ENCODE data around the gene H2BK1.
A peak's percentile ranks its signal among the peaks of the same experiment; 100 is the strongest.

Gene H2BK1

GRCh38 chr7:151231080-151231479 is 20.8 kb upstream of the H2BK1 start:
- DNase-seq = no peak

- no peak for DNase-seq
Observed at GRCh38 chr7:151229249-151229648, 19.0 kb upstream of the H2BK1 start.

- no peak for DNase-seq
Observed at GRCh38 chr7:151228024-151228866, 18.0 kb upstream of the H2BK1 start.

GRCh38 chr7:151226875-151227782 is 16.8 kb upstream of the H2BK1 start, which contains the start of gene ABCF2:
Gene ABCF2 (minus strand): TSS chr7:151227205. CDS start chr7:151226458, 747 bp downstream.
- peak; percentile 72 for DNase-seq

GRCh38 chr7:151226560-151226874 is 16.2 kb upstream of the H2BK1 start:
- DNase-seq = no peak

GRCh38 chr7:151225948-151226510 is 15.7 kb upstream of the H2BK1 start:
- peak; percentile 0 for DNase-seq

GRCh38 chr7:151223728-151224127 is 13.4 kb upstream of the H2BK1 start:
- DNase-seq = no peak

- no peak for DNase-seq
Observed at GRCh38 chr7:151218170-151218569, 7.9 kb upstream of the H2BK1 start.

GRCh38 chr7:151215396-151215795 is 5.1 kb upstream of the H2BK1 start:
- DNase-seq = no peak

- no peak for DNase-seq
Observed at GRCh38 chr7:151213826-151214225, 3.5 kb upstream of the H2BK1 start.

GRCh38 chr7:151212626-151213025 is 2.3 kb upstream of the H2BK1 start:
- DNase-seq = no peak

GRCh38 chr7:151211155-151211772 is 976 bp upstream of the H2BK1 start:
- DNase-seq = no peak

GRCh38 chr7:151209588-151209987 is 700 bp downstream of the H2BK1 start:
- no peak for DNase-seq

- no peak for DNase-seq
Observed at GRCh38 chr7:151208253-151208862, 1.9 kb downstream of the H2BK1 start.

- no peak for DNase-seq
Observed at GRCh38 chr7:151207804-151208203, 2.5 kb downstream of the H2BK1 start.

GRCh38 chr7:151207315-151207714 is 3.0 kb downstream of the H2BK1 start:
- DNase-seq = no peak

GRCh38 chr7:151206914-151207313 is 3.4 kb downstream of the H2BK1 start:
- no peak for DNase-seq

GRCh38 chr7:151205730-151206129 is 4.6 kb downstream of the H2BK1 start:
- DNase-seq = no peak

- no peak for DNase-seq
Observed at GRCh38 chr7:151204383-151205032, 5.8 kb downstream of the H2BK1 start.

- no peak for DNase-seq
Observed at GRCh38 chr7:151202836-151203235, 7.5 kb downstream of the H2BK1 start.

- no peak for DNase-seq
Observed at GRCh38 chr7:151201751-151202150, 8.5 kb downstream of the H2BK1 start.

GRCh38 chr7:151201344-151201743 is 8.9 kb downstream of the H2BK1 start:
- DNase-seq = no peak

Data from SIG-M5 (cell line).